T-helper 1 cell (primary cell): ENCODE results near the gene LCE2A.

Experiments
- DNase-seq, 5 donors: peaks; one replicate each; pipeline ENCODE4 v3.0.0-alpha.2; 2012 to 2020

LCE2A gene

GRCh38 chr1:152743371-152744145 is 45.4 kb downstream of the LCE2A start:
- DNase-seq = no peak

- DNase-seq = no peak
Observed at GRCh38 chr1:152745289-152745704, 47.2 kb downstream of the LCE2A start.

DNA sequence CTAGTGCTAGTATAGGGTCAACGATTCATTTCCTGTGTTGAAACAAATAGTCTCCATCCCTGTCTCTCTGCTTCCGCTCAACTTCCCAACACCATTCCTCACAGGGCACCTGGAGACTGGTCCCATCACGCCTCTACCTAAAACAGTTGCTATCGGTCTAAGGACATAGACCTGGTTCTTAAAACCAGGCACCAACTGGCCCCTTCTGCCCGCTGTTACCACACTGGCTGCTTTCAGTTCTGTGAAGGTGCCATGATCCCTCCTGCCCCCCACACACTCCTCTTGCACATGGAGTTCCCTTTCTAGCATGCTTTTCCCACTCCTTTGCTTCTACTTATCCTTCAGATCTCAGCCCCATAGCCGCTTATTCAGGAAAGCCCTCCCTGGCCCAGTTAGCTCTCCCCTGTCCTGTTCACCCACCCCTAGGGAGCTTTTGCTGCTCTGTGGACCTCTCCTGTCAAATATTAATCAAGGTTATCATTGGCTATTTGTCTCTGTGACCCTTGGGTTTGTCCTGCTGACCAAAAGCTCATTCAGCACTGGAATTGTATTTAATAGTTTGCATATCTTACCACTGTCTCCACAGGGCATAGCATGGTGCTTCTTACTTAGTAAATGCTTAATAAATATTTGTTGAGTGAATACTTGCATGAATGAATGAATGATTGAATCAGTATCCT is 47.8 kb downstream of the LCE2A start:
- no peak for DNase-seq

- no peak for DNase-seq
Observed at GRCh38 chr1:152747831-152748230, 49.7 kb downstream of the LCE2A start.
